ENCODE data around the gene CENPP. TPM values are rescaled to one million over a fixed set of nuclear protein-coding genes. Genes with fewer than 3 reads are reported as not detected.

Gene CENPP
- total RNA-seq, 1 experiment from 2014 or later, result 14.3 TPM

DNA sequence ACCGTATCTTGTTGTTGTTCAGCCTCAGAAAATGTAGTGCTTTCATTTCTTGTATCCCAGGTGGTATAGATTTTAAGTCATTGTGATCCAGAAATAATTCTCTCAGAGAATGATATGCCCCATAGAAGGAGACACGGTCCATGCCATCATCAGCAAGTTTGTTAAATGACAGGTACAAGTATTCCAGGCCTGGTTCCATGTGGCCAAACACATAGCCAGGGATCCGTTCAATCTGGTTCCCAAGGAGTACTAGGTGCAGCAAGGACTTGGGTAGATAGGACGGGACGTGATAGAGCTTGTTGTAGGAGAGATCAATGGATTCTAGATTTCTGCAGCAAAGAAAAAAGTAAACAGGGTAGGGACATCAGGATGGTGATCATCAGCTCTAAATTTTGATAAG, 175.0 kb downstream of the CENPP start (continued):
- TF ChIP-seq, protein P1, sequence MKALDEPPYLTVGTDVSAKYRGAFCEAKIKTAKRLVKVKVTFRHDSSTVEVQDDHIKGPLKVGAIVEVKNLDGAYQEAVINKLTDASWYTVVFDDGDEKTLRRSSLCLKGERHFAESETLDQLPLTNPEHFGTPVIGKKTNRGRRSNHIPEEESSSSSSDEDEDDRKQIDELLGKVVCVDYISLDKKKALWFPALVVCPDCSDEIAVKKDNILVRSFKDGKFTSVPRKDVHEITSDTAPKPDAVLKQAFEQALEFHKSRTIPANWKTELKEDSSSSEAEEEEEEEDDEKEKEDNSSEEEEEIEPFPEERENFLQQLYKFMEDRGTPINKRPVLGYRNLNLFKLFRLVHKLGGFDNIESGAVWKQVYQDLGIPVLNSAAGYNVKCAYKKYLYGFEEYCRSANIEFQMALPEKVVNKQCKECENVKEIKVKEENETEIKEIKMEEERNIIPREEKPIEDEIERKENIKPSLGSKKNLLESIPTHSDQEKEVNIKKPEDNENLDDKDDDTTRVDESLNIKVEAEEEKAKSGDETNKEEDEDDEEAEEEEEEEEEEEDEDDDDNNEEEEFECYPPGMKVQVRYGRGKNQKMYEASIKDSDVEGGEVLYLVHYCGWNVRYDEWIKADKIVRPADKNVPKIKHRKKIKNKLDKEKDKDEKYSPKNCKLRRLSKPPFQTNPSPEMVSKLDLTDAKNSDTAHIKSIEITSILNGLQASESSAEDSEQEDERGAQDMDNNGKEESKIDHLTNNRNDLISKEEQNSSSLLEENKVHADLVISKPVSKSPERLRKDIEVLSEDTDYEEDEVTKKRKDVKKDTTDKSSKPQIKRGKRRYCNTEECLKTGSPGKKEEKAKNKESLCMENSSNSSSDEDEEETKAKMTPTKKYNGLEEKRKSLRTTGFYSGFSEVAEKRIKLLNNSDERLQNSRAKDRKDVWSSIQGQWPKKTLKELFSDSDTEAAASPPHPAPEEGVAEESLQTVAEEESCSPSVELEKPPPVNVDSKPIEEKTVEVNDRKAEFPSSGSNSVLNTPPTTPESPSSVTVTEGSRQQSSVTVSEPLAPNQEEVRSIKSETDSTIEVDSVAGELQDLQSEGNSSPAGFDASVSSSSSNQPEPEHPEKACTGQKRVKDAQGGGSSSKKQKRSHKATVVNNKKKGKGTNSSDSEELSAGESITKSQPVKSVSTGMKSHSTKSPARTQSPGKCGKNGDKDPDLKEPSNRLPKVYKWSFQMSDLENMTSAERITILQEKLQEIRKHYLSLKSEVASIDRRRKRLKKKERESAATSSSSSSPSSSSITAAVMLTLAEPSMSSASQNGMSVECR (CRISPR knock-in tag; IDR thresholded peaks at IDR 0.05; ENCODE audit: borderline replicate concordance), result no peak
- no peak for TF ChIP-seq SMAD4 (CRISPR knock-in tag; IDR thresholded peaks at IDR 0.05)
- no peak for TF ChIP-seq GABPB1 (CRISPR knock-in tag; IDR thresholded peaks at IDR 0.05)
- TF ChIP-seq FOXJ3 (CRISPR knock-in tag; IDR thresholded peaks at IDR 0.05; ENCODE audit: borderline replicate concordance), result no peak
- TF ChIP-seq, protein P2, sequence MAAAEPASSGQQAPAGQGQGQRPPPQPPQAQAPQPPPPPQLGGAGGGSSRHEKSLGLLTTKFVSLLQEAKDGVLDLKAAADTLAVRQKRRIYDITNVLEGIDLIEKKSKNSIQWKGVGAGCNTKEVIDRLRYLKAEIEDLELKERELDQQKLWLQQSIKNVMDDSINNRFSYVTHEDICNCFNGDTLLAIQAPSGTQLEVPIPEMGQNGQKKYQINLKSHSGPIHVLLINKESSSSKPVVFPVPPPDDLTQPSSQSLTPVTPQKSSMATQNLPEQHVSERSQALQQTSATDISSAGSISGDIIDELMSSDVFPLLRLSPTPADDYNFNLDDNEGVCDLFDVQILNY (CRISPR knock-in tag; IDR thresholded peaks at IDR 0.05), result no peak
- no peak for TF ChIP-seq MYBL2 (CRISPR knock-in tag; IDR thresholded peaks at IDR 0.05)
- TF ChIP-seq NFYB (CRISPR knock-in tag; conservative IDR thresholded peaks at IDR 0.05; ENCODE audit: low read depth), result no peak
- no peak for TF ChIP-seq ZBTB21 (CRISPR knock-in tag; IDR thresholded peaks at IDR 0.05; ENCODE audit: borderline replicate concordance)
- TF ChIP-seq, protein P3, sequence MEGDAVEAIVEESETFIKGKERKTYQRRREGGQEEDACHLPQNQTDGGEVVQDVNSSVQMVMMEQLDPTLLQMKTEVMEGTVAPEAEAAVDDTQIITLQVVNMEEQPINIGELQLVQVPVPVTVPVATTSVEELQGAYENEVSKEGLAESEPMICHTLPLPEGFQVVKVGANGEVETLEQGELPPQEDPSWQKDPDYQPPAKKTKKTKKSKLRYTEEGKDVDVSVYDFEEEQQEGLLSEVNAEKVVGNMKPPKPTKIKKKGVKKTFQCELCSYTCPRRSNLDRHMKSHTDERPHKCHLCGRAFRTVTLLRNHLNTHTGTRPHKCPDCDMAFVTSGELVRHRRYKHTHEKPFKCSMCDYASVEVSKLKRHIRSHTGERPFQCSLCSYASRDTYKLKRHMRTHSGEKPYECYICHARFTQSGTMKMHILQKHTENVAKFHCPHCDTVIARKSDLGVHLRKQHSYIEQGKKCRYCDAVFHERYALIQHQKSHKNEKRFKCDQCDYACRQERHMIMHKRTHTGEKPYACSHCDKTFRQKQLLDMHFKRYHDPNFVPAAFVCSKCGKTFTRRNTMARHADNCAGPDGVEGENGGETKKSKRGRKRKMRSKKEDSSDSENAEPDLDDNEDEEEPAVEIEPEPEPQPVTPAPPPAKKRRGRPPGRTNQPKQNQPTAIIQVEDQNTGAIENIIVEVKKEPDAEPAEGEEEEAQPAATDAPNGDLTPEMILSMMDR (IDR thresholded peaks at IDR 0.05), result no peak
- no peak for TF ChIP-seq CBFB (CRISPR knock-in tag; IDR thresholded peaks at IDR 0.05; ENCODE audit: low read depth)
- no peak for TF ChIP-seq JAZF1 (CRISPR knock-in tag; IDR thresholded peaks at IDR 0.05)
- TF ChIP-seq, protein P4, sequence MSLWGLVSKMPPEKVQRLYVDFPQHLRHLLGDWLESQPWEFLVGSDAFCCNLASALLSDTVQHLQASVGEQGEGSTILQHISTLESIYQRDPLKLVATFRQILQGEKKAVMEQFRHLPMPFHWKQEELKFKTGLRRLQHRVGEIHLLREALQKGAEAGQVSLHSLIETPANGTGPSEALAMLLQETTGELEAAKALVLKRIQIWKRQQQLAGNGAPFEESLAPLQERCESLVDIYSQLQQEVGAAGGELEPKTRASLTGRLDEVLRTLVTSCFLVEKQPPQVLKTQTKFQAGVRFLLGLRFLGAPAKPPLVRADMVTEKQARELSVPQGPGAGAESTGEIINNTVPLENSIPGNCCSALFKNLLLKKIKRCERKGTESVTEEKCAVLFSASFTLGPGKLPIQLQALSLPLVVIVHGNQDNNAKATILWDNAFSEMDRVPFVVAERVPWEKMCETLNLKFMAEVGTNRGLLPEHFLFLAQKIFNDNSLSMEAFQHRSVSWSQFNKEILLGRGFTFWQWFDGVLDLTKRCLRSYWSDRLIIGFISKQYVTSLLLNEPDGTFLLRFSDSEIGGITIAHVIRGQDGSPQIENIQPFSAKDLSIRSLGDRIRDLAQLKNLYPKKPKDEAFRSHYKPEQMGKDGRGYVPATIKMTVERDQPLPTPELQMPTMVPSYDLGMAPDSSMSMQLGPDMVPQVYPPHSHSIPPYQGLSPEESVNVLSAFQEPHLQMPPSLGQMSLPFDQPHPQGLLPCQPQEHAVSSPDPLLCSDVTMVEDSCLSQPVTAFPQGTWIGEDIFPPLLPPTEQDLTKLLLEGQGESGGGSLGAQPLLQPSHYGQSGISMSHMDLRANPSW (CRISPR knock-in tag; conservative IDR thresholded peaks at IDR 0.05; ENCODE audit: low read depth), result no peak
- TF ChIP-seq GRHL2 (CRISPR knock-in tag; IDR thresholded peaks at IDR 0.05; ENCODE audit: insufficient replicate concordance, severe bottlenecking), result no peak
- TF ChIP-seq, protein P5, sequence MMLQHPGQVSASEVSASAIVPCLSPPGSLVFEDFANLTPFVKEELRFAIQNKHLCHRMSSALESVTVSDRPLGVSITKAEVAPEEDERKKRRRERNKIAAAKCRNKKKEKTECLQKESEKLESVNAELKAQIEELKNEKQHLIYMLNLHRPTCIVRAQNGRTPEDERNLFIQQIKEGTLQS (CRISPR knock-in tag; conservative IDR thresholded peaks at IDR 0.05), result no peak

DNA sequence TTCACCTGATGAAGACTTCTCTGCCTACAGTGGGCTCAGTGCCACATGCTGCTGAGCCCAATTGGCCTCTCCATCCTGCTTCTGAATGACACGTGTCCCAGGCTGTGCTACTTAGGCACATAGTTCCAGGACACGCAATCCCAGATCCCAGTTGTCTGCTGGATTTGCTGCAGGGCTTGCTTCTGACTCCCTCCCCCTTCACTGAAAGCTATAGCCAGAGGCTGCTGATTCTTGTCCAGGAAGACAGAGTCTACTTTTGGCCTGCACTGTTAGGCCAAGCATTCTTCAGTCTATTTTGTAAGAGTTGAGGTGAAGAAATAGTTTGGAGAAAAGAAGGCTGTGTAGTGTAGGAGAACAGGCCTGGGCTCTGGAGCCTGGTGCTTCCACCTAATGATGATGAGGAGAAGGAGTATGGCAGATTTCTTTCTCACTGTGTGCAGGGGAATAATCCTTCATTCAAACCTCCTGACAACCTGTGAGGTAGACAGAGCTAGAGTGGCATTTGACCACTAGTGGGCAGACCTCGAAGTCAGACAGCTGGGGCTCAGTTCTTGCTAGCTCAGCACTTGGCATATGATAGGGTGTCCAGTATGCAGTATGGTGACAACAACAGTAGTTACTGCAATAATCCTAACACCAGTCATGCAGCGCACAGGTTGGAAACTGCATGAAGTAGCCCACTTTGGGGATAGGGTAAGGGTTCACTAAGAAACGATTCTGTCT, 176.1 kb downstream of the CENPP start:
- peak; percentile 44 for DNase-seq (ENCODE audit: low spot score)
- TF ChIP-seq, protein P6, sequence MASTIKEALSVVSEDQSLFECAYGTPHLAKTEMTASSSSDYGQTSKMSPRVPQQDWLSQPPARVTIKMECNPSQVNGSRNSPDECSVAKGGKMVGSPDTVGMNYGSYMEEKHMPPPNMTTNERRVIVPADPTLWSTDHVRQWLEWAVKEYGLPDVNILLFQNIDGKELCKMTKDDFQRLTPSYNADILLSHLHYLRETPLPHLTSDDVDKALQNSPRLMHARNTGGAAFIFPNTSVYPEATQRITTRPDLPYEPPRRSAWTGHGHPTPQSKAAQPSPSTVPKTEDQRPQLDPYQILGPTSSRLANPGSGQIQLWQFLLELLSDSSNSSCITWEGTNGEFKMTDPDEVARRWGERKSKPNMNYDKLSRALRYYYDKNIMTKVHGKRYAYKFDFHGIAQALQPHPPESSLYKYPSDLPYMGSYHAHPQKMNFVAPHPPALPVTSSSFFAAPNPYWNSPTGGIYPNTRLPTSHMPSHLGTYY (CRISPR knock-in tag; IDR thresholded peaks at IDR 0.05), result no peak
- no peak for TF ChIP-seq HMGA2 (CRISPR knock-in tag; IDR thresholded peaks at IDR 0.05)
- no peak for TF ChIP-seq NFATC4 (CRISPR knock-in tag; IDR thresholded peaks at IDR 0.05)
- TF ChIP-seq, protein P7, sequence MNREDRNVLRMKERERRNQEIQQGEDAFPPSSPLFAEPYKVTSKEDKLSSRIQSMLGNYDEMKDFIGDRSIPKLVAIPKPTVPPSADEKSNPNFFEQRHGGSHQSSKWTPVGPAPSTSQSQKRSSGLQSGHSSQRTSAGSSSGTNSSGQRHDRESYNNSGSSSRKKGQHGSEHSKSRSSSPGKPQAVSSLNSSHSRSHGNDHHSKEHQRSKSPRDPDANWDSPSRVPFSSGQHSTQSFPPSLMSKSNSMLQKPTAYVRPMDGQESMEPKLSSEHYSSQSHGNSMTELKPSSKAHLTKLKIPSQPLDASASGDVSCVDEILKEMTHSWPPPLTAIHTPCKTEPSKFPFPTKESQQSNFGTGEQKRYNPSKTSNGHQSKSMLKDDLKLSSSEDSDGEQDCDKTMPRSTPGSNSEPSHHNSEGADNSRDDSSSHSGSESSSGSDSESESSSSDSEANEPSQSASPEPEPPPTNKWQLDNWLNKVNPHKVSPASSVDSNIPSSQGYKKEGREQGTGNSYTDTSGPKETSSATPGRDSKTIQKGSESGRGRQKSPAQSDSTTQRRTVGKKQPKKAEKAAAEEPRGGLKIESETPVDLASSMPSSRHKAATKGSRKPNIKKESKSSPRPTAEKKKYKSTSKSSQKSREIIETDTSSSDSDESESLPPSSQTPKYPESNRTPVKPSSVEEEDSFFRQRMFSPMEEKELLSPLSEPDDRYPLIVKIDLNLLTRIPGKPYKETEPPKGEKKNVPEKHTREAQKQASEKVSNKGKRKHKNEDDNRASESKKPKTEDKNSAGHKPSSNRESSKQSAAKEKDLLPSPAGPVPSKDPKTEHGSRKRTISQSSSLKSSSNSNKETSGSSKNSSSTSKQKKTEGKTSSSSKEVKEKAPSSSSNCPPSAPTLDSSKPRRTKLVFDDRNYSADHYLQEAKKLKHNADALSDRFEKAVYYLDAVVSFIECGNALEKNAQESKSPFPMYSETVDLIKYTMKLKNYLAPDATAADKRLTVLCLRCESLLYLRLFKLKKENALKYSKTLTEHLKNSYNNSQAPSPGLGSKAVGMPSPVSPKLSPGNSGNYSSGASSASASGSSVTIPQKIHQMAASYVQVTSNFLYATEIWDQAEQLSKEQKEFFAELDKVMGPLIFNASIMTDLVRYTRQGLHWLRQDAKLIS (CRISPR knock-in tag; IDR thresholded peaks at IDR 0.05; ENCODE audit: borderline replicate concordance), result no peak
- TF ChIP-seq, protein P8, sequence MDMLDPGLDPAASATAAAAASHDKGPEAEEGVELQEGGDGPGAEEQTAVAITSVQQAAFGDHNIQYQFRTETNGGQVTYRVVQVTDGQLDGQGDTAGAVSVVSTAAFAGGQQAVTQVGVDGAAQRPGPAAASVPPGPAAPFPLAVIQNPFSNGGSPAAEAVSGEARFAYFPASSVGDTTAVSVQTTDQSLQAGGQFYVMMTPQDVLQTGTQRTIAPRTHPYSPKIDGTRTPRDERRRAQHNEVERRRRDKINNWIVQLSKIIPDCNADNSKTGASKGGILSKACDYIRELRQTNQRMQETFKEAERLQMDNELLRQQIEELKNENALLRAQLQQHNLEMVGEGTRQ (CRISPR knock-in tag; IDR thresholded peaks at IDR 0.05), result no peak
- TF ChIP-seq FOXJ3 (CRISPR knock-in tag; IDR thresholded peaks at IDR 0.05; ENCODE audit: borderline replicate concordance), result no peak

More for the DNA sequence above, 176.1 kb downstream of the CENPP start:
- POLR2A ChIA-PET, result no interaction called here
- ATAC-seq, result peak; percentile 89
- Mint-ChIP-seq H3K27ac (no peak overlapping the region), H3K36me3 (no peaks in the 10 kb centered on the region), H3K27me3 (ENCODE audit: low read depth) (no peaks in the 10 kb centered on the region), H3K4me1 (peaks cover 4% of the 10 kb centered on the region), H3K9me3 (no peaks in the 10 kb centered on the region), H3K4me3 (no peak overlapping the region)
- CTCF ChIA-PET, result interaction anchor here (0.6 to 1.8 kb wide), 20 partner anchors 11 to 289 kb away, joined by 3 to 6 read pairs (median 4); partner anchors contain the start of gene IPPK
